ENCODE results near the gene GPR22.
A peak's percentile ranks its signal among the peaks of the same experiment; 100 is the strongest.

GPR22 gene, protein sequence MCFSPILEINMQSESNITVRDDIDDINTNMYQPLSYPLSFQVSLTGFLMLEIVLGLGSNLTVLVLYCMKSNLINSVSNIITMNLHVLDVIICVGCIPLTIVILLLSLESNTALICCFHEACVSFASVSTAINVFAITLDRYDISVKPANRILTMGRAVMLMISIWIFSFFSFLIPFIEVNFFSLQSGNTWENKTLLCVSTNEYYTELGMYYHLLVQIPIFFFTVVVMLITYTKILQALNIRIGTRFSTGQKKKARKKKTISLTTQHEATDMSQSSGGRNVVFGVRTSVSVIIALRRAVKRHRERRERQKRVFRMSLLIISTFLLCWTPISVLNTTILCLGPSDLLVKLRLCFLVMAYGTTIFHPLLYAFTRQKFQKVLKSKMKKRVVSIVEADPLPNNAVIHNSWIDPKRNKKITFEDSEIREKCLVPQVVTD

DNA sequence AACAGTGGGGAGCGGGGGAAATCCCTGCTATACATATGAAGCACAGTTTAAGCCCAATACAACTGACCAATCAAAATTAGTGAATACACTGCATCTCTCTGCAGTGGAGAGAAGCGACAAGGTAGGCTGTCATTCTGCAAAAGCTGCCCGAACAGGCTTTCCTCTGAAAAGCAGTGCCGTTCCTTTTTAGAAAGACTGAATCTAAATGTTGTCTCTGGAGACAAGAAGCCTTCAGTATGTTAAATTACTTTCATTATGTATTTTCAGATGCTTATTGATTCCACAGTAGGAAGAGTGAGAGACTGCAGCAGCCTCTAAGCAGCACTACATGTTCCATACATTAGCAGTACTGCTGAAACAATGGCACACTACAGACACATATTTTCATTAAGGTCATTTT lies at the start of gene GPR22:
GPR22 (plus strand) TSS at position 129 of the 400 bp plus-strand sequence. CDS start 4,004 bp downstream, outside the sequence.
- DNase-seq (ENCODE audit: low spot score): no peak

DNA sequence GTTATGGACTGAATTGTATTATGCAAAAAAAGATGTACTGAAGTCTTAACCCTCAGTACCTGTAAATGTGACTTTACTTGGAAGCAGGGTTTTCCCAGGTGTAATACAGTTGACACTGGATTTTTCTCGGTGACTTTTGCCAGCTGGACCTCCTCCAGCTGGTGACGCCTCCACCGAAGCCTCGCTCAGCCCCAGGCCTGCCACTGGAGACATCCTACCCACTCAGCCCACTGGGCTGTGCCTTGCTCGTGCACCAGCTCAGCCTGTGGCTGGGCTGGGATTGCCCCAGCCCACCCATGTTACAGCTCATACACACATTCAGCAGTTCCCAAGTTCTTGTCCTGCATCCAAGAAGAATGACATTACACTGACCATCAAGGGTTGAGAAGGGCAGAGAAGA lies 42.4 kb upstream of the GPR22 start:
- DNase-seq (ENCODE audit: low spot score): no peak

DNA sequence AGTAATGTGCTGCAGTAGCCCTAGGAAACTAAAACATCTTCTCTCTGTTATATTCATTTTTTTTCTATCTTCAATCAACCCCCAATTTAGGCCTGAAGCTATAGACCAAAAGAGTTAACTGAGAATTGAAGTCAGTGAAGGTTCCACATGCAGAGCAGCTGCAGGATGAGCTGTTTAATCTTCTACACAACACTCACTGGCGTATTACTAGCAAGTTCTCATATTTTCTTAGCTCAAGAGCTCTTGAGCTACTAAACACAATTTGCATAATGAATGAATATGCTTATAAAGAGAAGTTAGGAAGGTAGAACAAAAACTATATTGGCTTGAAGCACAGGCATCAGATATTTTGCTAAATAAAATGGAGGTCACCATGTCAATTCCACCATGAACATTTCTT lies 41.2 kb upstream of the GPR22 start:
- DNase-seq (ENCODE audit: low spot score): no peak

DNA sequence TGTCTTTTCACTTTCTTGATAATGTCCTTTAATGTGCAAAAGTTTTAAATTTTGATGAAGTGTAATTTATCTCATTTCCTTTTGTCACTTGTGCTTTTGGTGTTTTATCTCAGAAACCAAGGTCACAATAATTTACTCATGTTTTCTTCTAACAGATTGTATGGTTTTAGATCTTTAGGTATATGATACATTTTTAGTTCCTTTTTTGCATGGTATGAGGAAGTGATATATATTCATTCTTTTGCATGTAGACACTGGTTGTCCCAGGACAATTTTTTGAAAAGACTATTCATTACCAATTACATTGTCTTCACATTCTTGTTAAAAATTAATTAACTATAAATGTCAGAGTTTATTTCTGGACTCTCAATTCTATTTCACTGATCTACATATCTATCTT lies 39.8 kb upstream of the GPR22 start:
- DNase-seq (ENCODE audit: low spot score): no peak

DNA sequence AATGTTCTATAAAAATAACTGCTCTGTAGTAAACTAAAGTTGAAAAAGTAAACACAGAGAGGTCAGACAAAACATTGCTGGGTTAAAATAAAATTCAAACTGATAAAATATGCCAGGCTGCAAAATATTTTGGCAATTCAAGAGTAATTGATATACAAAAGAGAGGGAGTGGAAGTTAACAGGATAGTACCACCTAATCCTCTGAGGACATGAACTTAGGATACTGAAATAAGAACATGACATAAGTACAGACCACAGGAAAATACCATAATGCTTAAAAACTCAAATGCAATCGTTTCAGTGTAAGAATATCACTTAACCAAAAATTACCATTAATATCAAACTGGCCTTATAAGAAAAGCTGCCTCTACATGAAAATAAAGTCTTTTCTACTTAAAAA lies 37.6 kb upstream of the GPR22 start:
- no peak for DNase-seq (ENCODE audit: low spot score)

DNA sequence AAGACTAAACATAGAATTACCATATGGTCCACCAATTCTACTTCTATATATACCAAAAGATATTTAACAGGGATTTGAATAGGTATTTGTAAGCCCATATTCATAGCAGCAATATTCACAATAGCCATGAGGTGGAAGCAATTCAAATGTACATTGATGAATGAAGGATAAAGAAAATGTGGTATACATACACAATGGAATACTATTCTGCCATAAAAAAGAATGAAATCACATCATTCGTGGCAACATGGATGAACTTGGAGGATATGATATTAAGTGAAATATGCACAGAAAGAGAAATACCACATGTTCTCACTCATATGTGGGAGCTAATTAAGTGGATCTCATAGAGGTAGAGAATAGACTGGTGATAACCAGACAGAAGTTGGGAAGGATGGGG lies 34.1 kb upstream of the GPR22 start:
- DNase-seq (ENCODE audit: low spot score): no peak

DNA sequence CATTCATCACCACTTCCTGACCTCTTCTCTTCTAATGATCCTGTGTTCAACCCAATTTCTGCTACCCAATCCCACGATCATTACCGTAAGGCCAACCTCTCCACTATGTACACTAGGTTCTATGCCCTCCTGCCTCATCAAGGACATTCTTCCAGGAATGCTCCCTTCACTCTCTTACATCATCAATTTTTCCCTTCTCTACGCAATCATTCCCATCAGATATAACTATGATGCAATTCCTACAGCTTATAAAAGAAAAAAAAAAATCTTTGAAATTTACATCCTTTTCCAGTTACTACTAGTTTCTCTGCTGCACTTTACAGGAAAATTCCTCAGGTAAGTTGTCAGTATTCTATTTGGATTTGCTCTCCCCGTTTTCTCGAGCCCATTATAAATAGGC lies 30.8 kb upstream of the GPR22 start:
- no peak for DNase-seq (ENCODE audit: low spot score)

DNA sequence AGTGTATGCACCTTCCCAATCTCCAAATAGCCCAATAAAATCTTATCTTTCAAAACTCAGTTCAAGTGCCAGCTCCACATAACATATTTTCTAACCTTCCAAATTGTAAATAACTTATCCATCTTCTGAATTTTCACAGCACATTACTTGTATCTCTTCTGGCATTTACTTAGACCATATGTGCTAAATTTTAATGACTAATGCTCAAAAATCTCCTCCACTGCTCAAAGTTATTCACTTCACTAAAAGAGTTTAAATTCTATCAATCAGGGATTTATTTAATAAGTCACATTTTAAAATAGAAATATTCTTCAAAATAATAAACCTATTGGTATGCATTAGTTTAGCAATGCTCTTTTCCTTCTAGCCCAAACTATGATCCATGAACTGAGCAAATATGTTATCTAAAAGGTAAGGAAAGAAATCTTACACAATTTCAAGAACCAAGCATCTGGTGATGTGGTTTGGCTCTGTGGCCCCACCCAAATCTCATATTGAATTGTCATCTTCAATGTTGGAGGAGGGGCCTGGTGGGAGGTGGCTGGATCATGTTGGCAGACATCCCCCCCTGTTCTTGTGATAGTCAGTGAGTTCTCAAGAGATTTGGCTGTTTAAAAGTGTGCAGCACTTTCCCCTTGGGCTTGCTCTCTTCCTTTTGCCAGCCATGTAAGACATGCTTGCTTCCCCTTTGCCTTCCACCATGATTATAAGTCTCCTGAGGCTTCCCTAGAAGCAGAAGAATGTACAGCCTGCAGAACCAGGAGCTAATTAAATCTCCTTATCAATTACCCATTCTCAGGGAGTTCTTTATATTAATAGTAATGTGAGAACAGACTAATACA lies 28.1 kb upstream of the GPR22 start:
- DNase-seq (ENCODE audit: low spot score): no peak

DNA sequence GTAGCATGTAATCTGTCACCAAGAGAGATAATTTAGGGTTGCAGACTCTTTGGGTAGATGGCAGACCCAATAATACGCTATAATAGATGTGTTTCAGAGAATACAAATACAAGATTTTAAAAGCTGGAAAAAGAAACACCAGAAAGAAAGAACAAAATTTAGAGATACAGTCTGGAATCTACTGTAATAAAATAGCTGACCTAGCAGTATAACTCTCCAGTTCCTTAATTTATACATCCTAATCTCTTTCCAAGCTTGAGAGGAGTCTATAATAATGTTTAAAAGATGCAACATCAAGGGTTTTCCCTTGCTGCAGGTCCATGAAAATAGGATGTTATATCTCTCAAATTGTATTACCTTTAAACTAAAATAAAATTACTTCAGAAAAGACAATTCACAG lies 27.2 kb upstream of the GPR22 start:
- DNase-seq (ENCODE audit: low spot score): no peak

DNA sequence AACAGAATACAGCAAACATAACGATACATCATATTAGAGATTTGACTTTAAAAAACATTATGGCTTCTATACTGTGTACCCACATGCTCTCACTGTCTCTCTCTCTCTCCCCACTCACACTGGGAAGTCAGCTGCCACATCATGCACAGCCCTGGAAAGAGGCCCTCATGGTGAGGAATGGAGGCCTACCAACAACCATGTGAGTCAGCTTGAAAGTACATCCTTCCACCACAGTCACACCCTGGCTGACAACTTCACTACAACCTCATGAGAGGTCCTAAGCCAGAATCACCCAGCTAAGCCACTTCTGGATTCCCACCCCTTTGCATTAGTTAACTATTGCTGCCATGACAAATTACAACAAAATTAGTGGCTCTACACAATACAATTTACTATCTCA lies 23.3 kb upstream of the GPR22 start:
- DNase-seq (ENCODE audit: low spot score): no peak

DNA sequence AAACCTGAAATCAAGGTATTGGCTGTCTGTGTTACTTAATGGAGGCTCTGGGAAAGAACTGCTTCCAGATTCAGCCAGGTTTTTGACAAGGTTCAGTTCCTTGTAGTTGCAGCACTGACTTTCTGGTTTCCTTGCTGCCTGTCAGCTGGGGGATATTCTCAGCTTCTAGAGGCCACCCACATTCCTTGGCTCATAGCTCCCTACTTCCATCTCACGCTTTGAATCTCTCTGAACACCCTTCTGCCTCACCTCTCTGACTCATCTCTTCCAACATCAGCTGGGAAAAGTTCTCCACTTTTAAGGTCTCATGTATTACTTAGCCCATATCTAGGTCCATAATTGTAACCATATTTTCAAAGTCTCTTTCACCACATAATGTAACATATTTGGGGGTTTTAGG lies 22.9 kb upstream of the GPR22 start:
- no peak for DNase-seq (ENCODE audit: low spot score)

DNA sequence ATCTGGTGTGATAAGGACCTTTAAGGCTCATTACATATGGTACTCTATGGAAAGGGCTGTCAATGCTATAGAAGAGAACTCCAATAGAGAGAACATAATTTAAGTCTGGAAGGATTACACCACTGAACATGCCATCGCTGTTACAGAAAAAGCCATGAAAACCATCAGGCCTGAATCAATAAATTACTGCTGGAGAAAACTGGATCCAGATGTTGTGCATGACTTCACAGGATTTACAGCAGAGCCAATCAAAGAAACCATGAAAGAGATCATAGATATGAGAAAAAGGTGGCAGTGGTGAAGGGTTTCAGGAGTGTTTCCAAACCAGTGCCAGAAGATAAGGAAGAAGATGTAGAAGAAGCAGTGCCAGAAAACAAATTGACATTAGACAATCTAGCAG lies 18.9 kb upstream of the GPR22 start:
- DNase-seq (ENCODE audit: low spot score): no peak

DNA sequence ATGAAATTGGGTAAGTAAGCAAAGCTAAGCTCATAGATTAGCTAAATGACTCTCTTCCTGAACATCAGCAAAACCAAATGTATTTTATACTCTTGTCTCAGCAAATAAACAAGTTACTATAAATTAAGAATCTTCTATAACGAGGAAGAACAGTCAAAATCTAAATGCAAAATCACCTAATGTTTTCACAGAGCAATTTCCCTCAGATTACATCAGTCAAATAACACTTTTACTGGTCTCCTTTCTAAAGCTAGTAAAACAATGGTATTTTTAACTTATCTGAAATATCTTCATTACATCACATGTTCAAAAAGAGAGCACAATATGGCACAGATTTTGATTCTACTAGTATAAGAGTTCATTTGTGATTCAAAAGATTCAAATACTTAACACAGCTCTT lies 16.5 kb upstream of the GPR22 start:
- no peak for DNase-seq (ENCODE audit: low spot score)

DNA sequence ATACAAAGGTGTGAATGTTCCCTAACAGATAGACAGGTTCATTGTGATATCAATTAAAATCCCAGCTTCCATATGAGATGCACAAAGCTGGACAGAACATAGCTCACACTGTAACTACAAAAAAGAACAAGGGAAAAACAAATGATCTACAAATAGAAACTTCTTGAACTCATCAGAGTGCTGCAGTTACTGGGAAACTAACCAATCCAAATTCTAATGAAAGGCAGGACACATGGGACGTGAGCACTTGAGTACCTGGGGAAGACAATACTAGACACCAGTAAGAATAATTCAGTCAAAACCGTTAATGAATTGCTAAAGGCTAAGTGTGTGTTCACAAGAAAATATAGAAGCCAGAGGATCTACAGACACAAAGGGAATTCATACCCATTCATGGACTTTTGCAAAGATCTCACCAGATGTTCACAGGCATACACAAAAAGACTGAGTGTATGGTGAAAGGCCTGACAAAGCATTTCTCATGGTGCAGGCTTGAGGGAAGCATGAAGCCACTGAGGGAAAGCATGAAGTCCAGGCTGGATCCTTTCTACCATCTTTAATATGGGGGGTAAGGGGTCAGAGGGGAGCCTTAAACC lies 7.8 kb upstream of the GPR22 start:
- no peak for DNase-seq (ENCODE audit: low spot score)

DNA sequence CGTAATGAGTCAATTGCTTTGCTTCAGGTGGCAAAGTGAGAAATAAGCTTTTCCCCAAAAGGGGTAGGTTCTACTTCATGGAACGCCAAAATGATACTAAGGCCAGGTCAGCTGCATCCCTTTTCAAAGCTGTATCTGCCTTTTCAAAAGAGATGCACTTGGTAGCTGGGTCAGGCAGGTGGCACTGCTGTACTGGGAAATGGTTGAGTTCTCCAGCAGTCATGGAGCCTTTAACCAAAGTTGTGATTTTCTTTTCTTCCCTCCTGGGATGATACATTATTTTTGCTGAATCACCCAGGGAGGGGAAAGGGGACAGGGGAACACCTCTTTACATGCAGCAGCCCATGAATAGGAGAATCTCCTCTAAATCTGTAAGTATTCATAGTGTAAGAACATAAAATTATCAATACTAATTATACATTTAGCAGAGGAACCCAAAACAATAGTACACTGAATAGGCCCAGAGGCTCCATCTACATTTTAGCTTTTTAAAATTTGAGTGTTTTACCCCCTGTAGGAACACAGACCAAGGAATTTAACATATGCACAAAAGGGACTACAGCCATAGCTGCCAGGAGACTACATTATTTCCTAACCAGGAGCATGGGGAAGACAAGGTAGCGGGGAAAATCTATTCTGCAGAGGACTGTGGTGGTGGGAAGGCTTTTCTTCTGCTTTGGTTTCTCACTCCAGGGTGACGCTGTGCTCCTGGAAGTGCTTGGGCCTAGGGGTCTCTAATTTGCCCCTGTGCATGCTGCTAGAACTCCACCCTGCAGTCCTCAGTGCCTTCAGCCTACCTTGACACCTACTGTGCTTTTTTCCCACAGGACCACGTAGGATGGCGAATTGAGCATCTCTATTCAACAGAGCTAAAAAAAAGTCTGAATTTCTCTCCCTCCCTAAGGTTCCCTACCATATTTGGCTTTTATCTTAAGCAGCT lies 6.4 kb upstream of the GPR22 start:
- peak; percentile 7 for DNase-seq (ENCODE audit: low spot score)

DNA sequence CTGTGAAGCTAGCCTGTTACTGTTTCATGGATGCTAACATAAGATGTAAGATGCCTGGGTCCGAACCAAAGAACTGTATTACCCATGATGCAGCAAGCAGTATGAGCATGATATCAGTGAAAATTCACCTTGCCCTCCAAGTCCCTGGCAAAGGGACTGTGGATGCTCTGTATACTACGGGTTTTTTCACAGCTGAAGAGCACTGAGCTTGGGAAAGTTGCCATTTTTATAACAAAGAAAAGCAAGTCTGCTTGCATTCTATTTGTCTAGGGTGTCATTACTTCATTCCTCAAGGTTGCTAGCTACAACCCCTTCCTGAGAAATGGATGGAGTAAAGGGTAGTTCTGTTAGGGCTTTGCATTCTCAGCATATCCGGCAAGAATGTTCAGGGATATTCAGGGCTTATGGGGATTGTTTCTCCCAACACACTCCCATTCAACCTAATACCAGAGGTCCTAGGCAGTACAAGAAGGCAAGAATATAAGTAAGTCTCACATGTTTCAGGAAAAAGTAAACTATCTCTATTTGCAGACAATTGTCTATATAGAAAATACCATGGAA lies 5.1 kb upstream of the GPR22 start:
- DNase-seq (ENCODE audit: low spot score): no peak

DNA sequence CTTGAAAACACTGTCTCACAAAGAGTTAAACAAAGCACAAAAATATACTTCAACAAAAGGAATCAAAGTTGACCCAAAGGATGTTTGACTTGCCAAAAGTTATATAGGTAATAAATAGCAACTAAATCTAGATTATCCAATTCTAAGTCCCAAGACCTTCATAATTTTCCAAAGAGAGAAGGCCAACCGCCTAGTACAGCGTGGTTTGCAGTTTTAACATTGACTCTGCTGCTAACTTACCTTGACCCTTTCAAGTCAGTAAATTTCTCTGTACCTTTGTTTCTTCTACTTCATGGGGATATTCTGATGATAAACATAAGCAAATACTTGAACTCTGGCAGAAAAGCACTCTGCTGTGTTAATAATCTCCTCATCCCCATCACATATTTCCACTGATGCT lies 1.9 kb upstream of the GPR22 start:
- DNase-seq (ENCODE audit: low spot score): no peak

DNA sequence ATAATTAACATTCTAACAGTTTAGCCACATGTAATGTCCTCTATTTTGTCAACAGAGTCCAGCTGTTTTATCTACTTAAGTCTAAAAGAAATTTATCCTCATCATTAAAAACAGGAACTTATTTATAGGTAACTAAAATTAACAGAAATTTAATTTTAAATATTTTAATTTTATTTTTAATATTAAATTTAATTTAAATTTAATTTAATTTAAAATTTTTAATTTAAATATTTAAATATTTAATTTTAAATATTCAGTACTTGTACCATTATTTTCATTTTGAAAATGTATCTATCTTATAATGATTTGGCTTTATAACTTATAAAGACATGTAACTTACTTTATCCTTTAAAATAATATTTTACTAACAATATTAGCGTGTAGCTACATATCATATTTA lies 1.0 kb upstream of the GPR22 start:
- DNase-seq (ENCODE audit: low spot score): no peak

DNA sequence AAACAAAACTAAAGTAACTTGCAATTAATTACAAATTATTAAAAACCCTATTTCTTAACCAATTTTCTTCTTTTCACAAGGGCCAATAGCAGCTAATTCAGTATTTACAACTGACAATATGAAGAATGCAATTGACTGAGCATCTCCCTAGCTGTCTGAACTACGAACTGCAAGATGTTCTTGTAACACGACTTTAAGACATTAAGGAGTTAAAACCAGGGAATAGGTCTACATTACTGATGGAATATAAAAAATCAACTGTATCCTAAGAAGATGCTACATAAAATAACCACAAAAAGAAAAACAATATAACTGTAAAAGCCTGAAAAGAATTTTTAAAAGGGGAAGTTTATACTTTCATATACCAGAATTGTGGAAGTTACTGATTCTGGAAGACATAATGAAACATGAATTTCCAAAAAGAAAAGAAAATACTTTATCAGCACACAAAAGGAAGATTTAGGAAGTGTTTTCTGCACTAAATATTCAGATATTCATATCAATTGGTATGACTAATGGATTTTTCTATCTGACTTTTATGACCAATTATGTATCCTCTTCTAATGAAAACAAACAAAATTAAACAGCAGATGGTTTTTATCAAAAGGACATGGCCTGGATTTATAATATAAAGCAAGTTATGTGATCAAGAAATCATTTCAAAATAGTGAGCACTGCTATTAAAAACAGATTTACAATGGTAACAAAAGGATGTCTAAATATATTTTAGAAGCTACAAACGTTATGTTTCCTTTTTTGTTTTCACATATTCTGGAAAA lies 1.6 kb downstream of the GPR22 start:
- no peak for DNase-seq (ENCODE audit: low spot score)

DNA sequence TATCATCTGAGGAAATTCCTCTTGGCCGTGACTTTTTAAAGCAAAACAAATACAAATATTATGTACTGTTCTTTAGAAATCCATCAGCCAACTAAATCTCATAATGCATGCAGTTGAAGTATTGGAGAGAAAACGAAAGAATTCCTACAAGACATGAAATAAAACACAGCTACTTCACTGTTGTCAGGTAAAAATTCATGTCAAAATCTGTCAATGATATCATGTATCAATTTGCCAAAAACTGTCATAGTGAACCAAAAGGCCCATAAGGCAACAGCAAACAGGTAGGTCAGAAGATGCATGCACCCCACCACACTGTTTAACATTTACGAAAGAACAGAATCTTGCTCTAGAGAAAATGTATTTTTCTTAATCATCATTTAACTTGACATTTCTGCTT lies 2.3 kb downstream of the GPR22 start:
- no peak for DNase-seq (ENCODE audit: low spot score)

DNA sequence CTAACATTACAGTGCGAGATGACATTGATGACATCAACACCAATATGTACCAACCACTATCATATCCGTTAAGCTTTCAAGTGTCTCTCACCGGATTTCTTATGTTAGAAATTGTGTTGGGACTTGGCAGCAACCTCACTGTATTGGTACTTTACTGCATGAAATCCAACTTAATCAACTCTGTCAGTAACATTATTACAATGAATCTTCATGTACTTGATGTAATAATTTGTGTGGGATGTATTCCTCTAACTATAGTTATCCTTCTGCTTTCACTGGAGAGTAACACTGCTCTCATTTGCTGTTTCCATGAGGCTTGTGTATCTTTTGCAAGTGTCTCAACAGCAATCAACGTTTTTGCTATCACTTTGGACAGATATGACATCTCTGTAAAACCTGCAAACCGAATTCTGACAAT lies 4.3 kb downstream of the GPR22 start:
- DNase-seq (ENCODE audit: low spot score): no peak

Measured in germinal center (tissue), 1 donor.